Coronary artery (tissue), 2 donors: ENCODE measurements around the gene ANKHD1.
A peak's percentile ranks its signal among the peaks of the same experiment; 100 is the strongest.

ENCODE experiments used
- DNase-seq: peaks from one replicate; pipeline ENCODE4 v3.0.0-alpha.2; 2017; ENCODE audit warnings: low spot score
- H3K27ac ChIP-seq, 2 donors: fragments of 200-600 bp; sonication (generic); one replicate each; pipeline ENCODE4 v1.5.1; 2016 to 2019
- H3K4me3 ChIP-seq: fragments of 200-600 bp; sonication (generic); 2 replicates; pipeline ENCODE4 v1.5.1; 2016; ENCODE audit warnings: mild to moderate bottlenecking, moderate library complexity
- TF ChIP-seq, protein P1 (sequence below): fragments of 200-600 bp; sonication (generic); IDR thresholded peaks from one replicate; pipeline ENCODE4 v1.5.1; 2019; ENCODE audit warnings: antibody characterized with exemption

Gene ANKHD1

GRCh38 chr5:140561753-140562523 lies 160.3 kb downstream of the ANKHD1 start:
- H3K27ac ChIP-seq, result no peak overlapping the region
- TF ChIP-seq, protein P1, sequence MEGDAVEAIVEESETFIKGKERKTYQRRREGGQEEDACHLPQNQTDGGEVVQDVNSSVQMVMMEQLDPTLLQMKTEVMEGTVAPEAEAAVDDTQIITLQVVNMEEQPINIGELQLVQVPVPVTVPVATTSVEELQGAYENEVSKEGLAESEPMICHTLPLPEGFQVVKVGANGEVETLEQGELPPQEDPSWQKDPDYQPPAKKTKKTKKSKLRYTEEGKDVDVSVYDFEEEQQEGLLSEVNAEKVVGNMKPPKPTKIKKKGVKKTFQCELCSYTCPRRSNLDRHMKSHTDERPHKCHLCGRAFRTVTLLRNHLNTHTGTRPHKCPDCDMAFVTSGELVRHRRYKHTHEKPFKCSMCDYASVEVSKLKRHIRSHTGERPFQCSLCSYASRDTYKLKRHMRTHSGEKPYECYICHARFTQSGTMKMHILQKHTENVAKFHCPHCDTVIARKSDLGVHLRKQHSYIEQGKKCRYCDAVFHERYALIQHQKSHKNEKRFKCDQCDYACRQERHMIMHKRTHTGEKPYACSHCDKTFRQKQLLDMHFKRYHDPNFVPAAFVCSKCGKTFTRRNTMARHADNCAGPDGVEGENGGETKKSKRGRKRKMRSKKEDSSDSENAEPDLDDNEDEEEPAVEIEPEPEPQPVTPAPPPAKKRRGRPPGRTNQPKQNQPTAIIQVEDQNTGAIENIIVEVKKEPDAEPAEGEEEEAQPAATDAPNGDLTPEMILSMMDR, result no peak
- H3K4me3 ChIP-seq, result no peak overlapping the region
- no peak for DNase-seq

GRCh38 chr5:140563596-140563995 lies 162.0 kb downstream of the ANKHD1 start:
- peak overlapping the region; percentile 78 for H3K4me3 ChIP-seq
- TF ChIP-seq, protein P1, result no peak
- peak overlapping the region; percentile 88 to 95 for H3K27ac ChIP-seq
- DNase-seq, result peak; percentile 77

DNA sequence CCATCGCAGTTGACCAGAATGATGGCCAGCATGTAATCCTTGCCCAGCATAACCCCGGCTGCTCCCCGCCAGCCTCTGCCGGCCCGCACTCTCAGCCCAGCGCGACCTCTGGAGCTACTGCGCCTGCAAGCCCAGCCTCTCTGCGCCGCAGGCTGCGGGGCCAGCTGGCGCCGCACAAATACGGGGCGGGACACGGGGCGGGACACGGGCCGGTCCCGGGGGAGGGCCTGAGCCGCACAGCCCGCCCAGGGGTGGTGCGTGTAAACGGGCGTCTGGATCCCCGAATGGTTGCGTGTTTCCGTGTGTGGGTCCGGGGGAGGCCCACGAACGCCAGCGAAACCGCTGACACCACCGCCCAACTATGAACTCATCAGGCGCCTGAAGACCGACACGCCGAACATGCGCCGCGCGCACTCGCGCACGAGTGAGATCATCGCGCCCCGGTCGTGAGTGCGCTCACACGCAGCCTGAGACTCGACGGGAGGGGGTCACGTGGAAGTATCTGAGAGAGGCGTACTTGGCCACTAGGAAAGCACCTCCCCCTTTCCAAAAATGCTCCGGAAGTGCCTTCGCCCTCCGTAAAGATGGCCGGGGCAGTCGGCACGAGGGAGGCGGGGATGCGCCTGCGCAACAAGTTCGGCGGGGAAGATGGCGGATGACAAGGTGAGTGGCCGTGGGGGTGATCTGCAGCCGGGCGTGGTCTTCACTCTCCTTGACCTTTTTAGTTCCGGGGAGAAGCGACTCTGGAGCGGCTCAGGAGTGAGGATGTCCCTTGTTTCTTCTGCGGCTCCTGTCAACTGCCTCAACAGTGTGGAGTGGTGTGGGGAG lies 162.8 kb downstream of the ANKHD1 start, which contains the start of the genes APBB3 and SLC35A4:
TSS of gene APBB3 (minus strand) at position 403 of the 828 bp plus-strand sequence. CDS start at position 50, 353 bp downstream.
TSS of gene SLC35A4 (plus strand) at position 633 of the 828 bp plus-strand sequence. CDS start 2,342 bp downstream, outside the sequence.
- TF ChIP-seq, protein P1, result no peak
- peak within 1 kb of the TSS; percentile 78 for H3K4me3 ChIP-seq
- peak; percentile 99 for DNase-seq
- H3K27ac ChIP-seq, result peak within 1 kb of the TSS; percentile 88 to 95

DNA sequence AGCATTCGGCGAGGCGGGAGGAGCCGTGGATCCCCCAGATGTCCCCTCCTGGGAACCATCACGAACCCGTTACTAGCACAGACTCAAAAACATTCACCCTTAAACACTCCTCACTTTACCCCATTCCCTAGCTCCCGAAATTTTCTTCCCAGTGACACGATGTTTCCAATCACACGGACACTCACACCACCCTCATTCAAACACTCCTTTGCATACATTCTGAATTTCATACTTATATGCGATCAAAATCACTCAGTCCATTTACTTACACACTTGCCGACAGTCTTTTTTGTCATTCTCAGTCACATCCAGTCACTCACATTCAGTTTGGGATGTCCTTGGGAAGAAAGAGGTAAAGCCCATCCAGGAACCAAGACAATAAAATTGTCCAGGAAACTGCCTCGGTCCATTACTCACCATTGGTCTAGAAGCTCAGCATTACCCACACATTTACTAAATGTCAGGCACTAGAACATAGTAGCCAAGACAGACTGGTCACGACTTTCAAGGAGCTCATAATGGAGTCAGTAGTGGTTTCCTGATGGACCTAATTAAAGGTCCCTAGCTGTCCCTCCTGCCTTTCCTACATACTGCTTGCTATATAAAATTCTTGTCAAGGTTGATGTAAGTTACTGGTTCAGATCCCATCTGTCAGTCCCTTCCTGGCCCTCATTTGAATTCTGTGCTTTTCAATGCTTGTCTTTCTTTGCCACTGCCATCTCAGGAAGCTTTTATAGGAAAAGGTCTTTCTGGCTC lies 163.6 kb downstream of the ANKHD1 start:
- no peak for DNase-seq
- Histone ChIP-seq H3K27ac (peak overlapping the region; percentile 88 to 95), H3K4me3 (peak overlapping the region; percentile 78)
- TF ChIP-seq, protein P1, result no peak

- TF ChIP-seq, protein P1, result no peak
- Histone ChIP-seq H3K27ac (no peak overlapping the region), H3K4me3 (peak overlapping the region; percentile 78)
- no peak for DNase-seq
Measured at GRCh38 chr5:140565780-140566095, 164.1 kb downstream of the ANKHD1 start.

DNA sequence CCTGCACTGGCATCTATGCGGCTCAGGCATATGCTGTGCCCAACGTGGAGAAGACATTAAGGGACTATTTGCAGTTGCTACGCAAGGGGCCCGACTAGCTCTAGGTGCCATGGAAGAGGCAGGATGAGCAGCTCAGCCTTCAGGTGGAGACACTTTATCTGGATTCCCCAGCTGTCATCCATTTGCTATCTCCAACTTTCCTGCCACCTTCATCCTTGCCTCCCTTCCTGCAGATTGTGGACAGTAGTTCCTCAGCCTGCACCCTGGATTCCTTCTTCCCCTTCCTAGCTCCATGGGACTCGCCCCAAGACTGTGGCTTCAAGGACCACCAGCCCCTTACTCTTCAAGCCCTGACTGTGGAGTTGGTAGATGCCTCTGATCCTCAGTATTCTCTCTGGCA lies 165.0 kb downstream of the ANKHD1 start:
- Histone ChIP-seq H3K27ac (no peak overlapping the region), H3K4me3 (no peak overlapping the region)
- DNase-seq, result no peak
- TF ChIP-seq, protein P1, result no peak
